Subcutaneous adipose tissue (tissue), 4 donors: ENCODE data around the gene CYTH1. TPM values are rescaled to one million over a fixed set of nuclear protein-coding genes. Genes with fewer than 3 reads are reported as not detected.

Experiments
- CTCF ChIP-seq: fragments of 450-650 bp; IDR thresholded peaks from one replicate; pipeline ENCODE4 v1.5.1; 2016; ENCODE audit warnings: low read depth, mild to moderate bottlenecking, control low read depth, antibody characterized with exemption, moderate library complexity
- total RNA-seq, 4 donors: library from RNA; depleted of rRNA; stranded (reverse); fragments of >200 nt; gene quantifications; one replicate each; pipeline ENCODE4 v1.1.0, GENCODE V29; 2016

The CYTH1 gene
- total RNA-seq, 4 donors from 2014 or later, result 54.0 to 86.5 (median 71.1) TPM

GRCh38 chr17:78641666-78642065 lies 140.4 kb downstream of the CYTH1 start:
- TF ChIP-seq CTCF, result no peak

- TF ChIP-seq CTCF, result no peak
Measured at GRCh38 chr17:78641243-78641642, 140.8 kb downstream of the CYTH1 start.

GRCh38 chr17:78640700-78641099 lies 141.4 kb downstream of the CYTH1 start:
- TF ChIP-seq CTCF, result no peak

GRCh38 chr17:78637643-78638420 lies 144.2 kb downstream of the CYTH1 start:
- no peak for TF ChIP-seq CTCF

- no peak for TF ChIP-seq CTCF
Measured at GRCh38 chr17:78637146-78637545, 144.9 kb downstream of the CYTH1 start.

- no peak for TF ChIP-seq CTCF
Measured at GRCh38 chr17:78634154-78634553, 147.9 kb downstream of the CYTH1 start.

GRCh38 chr17:78629436-78629995 lies 152.6 kb downstream of the CYTH1 start:
- no peak for TF ChIP-seq CTCF
